IMR-90 (cell line): ENCODE results near the gene FNDC3B. TPM values are rescaled to one million over a fixed set of nuclear protein-coding genes. Genes with fewer than 3 reads are reported as not detected.
A peak's percentile ranks its signal among the peaks of the same experiment; 100 is the strongest.

Source experiments
- BHLHE40 ChIP-seq: fragments of 150-350 bp; IDR thresholded peaks from 2 replicates; pipeline ENCODE4 v1.6.1; 2016; ENCODE audit warnings: mild to moderate bottlenecking, low read depth, low read length
- CHD1 ChIP-seq: IDR thresholded peaks from 2 replicates; pipeline ENCODE4 v1.6.1; 2012; ENCODE audit warnings: low read depth, low read length, improper control_type of control experiment
- SMC3 ChIP-seq: fragments of 150-350 bp; IDR thresholded peaks from 2 replicates; pipeline ENCODE4 v1.6.1; 2016; ENCODE audit warnings: low read depth, mild to moderate bottlenecking, antibody characterized with exemption, low read length, moderate library complexity
- polyA plus RNA-seq, 3 experiments: library from polyadenylated mRNA; depleted of rRNA; stranded (reverse); fragments of >200 nt; gene quantifications; 2 replicates each; pipeline ENCODE4 v1.2.3, GENCODE V29; 2012; ENCODE audit warnings: low replicate concordance in 1 of 3
- total RNA-seq: library from RNA; depleted of rRNA; stranded (reverse); fragments of >200 nt; gene quantifications from 2 replicates; pipeline ENCODE4 v1.2.3, GENCODE V29; 2012

Gene FNDC3B
- total and polyA plus RNA-seq, 2 of the 4 experiments (the other 2 are of a cell fraction), result 23.9 to 150 TPM

DNA sequence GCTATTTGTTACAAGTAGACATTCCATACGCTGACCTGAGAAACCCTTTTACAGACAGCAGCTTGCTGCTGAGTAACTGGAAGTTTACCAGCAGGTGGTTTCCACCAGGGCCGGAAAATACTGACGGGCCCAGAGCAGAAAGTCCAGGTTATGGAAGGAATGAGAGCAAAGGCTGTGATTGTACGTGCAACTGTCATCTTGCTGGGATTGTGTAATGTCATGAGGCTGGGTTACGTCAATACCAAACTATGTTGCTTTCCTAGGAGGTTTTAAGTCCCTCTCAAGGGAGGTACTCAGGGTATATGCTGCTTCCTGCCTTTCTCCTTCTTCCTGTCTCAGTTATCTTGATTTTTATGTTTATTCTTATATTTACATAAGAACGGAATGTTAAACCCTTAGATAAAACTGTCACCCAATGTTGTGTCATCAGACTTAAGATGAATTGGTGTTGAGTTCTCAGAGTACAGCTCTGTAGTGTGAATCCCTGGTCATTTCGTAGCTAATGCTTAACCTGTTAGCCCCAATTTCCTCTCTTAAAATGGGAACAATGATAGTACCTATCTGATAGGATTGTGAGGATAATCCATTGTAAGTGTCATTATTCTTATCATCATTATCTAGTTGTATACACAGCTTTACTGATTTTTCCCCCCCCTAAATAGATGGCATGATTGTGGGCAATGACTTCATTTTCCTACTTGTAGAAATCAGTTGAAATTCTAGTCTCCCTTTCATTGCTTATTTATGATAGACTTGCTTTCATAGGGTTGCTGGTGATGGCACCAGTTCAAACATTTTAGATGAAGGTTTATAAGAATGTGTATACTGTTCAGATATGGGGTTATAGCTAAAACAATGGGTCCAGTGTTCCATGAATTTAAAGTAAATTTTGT lies 101.4 kb downstream of the FNDC3B start (continued):
- no peak for TF ChIP-seq SMC3
- 0 out of 2 replicates have a peak, but pooled peaks have one; percentile 46 for TF ChIP-seq BHLHE40
- TF ChIP-seq CHD1, result no peak; the same call in 1 of the 2 replicates
